Right ventricle myocardium superior (tissue), 1 donor: ENCODE data around the gene OR52N2. TPM values are rescaled to one million over a fixed set of nuclear protein-coding genes. Genes with fewer than 3 reads are reported as not detected.

Experiments
- ATAC-seq: fragments of 200-7000 bp; cut with Tn5 transposase; one replicate; pipeline ENCODE4 v1.9.1; 2020; ENCODE audit warnings: mild to moderate bottlenecking; ENCODE audit not compliant: poor library complexity
- DNase-seq: peaks from one replicate; pipeline ENCODE4 v3.0.0-alpha.2; 2020
- intact Hi-C: fragments of 100-400 bp; cut with DNase I; formaldehyde crosslinking; loops from one replicate; pipeline ENCODE4 v1.11.2; 2022
- total RNA-seq: library from RNA; stranded (reverse); fragmentation: NEBNext Ultra II Directional; extraction: Animal tissue kit (Norgen Biotek cat#: 25700); gene quantifications from one replicate; pipeline ENCODE4 v1.2.1, GENCODE V29; 2021
- donor health status: DM: no; HTN: yes; CAD: no; lungs with severe emphysema.

Gene OR52N2
- total RNA-seq, 1 donor from 2014 or later: not detected

DNA sequence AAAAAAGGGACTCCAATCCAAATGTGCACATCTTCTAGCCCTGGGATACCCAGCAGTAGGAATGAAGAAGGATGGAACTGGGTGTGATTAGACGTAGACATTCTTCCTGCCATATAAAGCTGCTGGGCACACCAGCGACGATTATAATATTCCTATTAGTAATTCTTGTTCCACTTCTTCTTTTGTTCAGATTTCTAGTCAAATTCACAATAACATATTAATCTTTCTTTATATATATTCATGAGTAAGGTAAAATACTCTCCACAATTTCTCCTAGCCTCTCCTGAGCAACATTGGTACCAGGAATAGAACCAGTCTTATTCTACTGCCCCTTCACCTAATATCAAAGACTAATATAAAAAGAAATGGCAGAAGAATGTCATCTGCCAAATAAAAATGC is 48.9 kb downstream of the OR52N2 start, which contains the start of gene OR52E8:
Gene OR52E8 (minus strand): TSS at position 101 of the 400 bp plus-strand sequence. CDS start 0 bp downstream, at position 101.
- intact Hi-C loops: no loop called here
- DNase-seq (no peak), ATAC-seq (no peak)

DNA sequence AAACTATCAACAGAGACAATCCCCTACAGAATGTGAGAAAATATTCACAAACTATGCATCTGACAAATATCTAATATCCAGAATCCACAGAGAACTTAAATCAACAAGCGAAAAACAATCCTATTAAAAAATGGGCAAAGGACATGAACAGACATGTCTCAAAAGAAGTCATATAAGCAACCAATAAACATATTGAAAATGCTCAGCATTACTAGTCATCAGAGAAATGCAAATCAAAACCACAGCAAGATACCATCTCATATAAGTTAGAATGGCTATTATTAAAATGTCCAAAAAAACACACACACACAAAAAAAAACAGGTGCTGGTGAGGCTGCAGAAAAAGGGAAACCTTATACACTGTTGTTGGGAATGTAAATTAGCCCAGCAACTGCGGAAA is 57.1 kb downstream of the OR52N2 start:
- ATAC-seq (no peak), DNase-seq (no peak)
- intact Hi-C loops: no loop called here

Other genes starting within 250 kb of the OR52N2 start
- gene OR52B6, start 228.0 kb upstream of the OR52N2 start, total RNA-seq: not detected
- 0.91 TPM for gene TRIM6, start 212.3 kb upstream of the OR52N2 start, total RNA-seq
- gene TRIM34, start 183.9 kb upstream of the OR52N2 start, total RNA-seq: 1.6 TPM
- gene TRIM5, start 123.8 kb upstream of the OR52N2 start, total RNA-seq: 8.1 TPM
- 18.2 TPM for gene TRIM22, start 119.1 kb upstream of the OR52N2 start, total RNA-seq
- not detected for gene OR56B1, start 72.5 kb upstream of the OR52N2 start, total RNA-seq
- gene OR52N4, start 54.7 kb upstream of the OR52N2 start, total RNA-seq: not detected
- not detected for gene OR52N5, start 25.6 kb upstream of the OR52N2 start, total RNA-seq
- not detected for gene OR52N1, start 17.7 kb upstream of the OR52N2 start, total RNA-seq
- not detected for gene OR52E6, start 33.0 kb downstream of the OR52N2 start, total RNA-seq
- gene OR52E8, start 48.8 kb downstream of the OR52N2 start, total RNA-seq: not detected
- gene OR52E4, start 71.7 kb downstream of the OR52N2 start, total RNA-seq: not detected
- not detected for gene OR52E5, start 84.3 kb downstream of the OR52N2 start, total RNA-seq
- not detected for gene OR56A3, start 133.3 kb downstream of the OR52N2 start, total RNA-seq
- gene OR56A5, start 159.6 kb downstream of the OR52N2 start, total RNA-seq: not detected
- not detected for gene OR52L1, start 178.1 kb downstream of the OR52N2 start, total RNA-seq
- not detected for gene OR56A4, start 198.0 kb downstream of the OR52N2 start, total RNA-seq
- gene OR56A1, start 221.8 kb downstream of the OR52N2 start, total RNA-seq: not detected